Spleen (tissue), 7 donors: ENCODE data around the gene BPGM.

Experiments
- CTCF ChIP-seq, 11 experiments: fragments of 200-600 bp in 7 of 11; fragments of 450-650 bp in 4 of 11; sonication (generic) in 4 of 11; IDR thresholded peaks in 8 of 11; conservative IDR thresholded peaks in 3 of 11; 1 replicate in 7 of 11; 2 replicates in 4 of 11; pipeline versions ENCODE4 v1.4.0 to v1.8.0; 2016 to 2021; ENCODE audit warnings: antibody characterized with exemption in 11 of 11, inconsistent platforms in 4 of 11, mild to moderate bottlenecking in 1 of 11
- POLR2A ChIP-seq, 3 donors: fragments of 450-650 bp; IDR thresholded peaks; one replicate each; pipeline ENCODE4 v1.5.1; 2017; ENCODE audit warnings: antibody characterized with exemption in 3 of 3, mild to moderate bottlenecking in 1 of 3
- POLR2AphosphoS5 ChIP-seq, 3 donors: sonication (generic); formaldehyde crosslinking; IDR thresholded peaks; one replicate each; pipeline ENCODE4 v1.5.1; 2017; ENCODE audit warnings: antibody characterized with exemption in 3 of 3
- donor health status: DM: no; HTN: no; CAD: no; lungs with moderate emphysema.
- donor health status: DM: no; HTN: no; CAD: no.
- donor health status: DM: no; HTN: no; CAD: no.

DNA sequence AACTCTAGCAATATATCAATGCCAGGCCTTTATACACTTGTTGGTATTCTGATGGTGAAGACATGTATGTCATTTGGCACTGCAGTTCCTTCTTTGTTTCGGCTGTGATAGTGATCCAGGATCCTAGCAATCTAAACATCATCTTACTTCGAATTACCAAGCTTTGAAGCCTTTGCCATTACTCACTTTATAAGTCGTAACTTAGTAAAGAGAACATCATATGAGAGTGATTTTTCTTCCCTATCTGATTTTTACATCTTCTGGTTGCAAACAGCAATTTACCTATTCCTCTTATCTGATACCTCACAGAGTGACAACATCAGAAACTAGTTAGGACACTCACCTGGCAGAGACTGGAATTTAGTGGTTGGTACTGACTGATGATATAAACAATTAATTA, 7.6 kb upstream of the BPGM start:
- no peak for TF ChIP-seq CTCF (IDR thresholded peaks at IDR 0.05 in 8 of 11, conservative IDR thresholded peaks at IDR 0.05 in 3 of 11)
- TF ChIP-seq POLR2AphosphoS5 (IDR thresholded peaks at IDR 0.05): no peak
- no peak for TF ChIP-seq POLR2A (IDR thresholded peaks at IDR 0.05)
